ENCODE measurements around the gene SEMA3A. TPM values are rescaled to one million over a fixed set of nuclear protein-coding genes. Genes with fewer than 3 reads are reported as not detected.

The SEMA3A gene
- total and polyA plus RNA-seq, 2 of the 4 experiments (the other 2 are of a cell fraction): 31.2 to 213 TPM

DNA sequence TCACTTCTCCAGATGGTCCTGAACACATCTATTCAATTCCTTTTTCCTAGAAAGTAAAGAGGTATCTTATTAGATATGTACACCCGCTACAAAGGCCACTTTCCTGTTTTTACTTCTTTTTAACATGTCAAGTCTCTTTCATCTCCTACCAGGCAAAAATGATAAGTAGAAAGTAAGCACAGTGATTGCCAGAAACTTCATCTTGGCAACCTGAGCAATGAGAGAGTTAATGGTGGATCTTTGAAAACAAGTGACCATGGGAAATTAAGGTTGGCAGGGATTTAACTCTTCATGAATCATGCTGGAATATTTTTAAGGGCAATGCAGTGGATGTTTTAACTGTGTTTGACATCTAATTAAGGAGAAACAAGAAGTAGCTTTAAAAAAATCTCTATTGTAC, 2.7 kb downstream of the SEMA3A start (continued):
- no peak for TF ChIP-seq MXI1 (IDR thresholded peaks at IDR 0.05; ENCODE audit: borderline replicate concordance, low read depth, low read length)

DNA sequence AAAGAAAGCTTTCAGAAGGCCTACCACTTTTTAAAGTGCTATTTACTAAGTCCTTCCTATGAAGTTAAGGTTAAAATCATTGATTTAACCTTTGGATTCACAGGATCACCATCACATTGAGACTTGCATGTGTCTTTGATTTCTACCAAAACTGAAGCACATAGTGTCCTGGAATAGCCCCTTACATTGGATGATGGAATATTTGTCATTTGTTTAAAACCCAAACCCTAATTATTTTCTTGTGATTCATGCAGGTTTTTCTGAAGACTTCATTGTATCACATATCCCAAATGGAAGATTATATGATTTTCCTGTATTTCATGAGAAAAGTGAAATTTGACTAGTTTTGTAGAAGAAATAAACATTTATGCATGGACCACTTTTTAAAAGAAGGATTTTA, 3.3 kb downstream of the SEMA3A start:
- H4K91ac ChIP-seq (ENCODE audit: insufficient read depth, low read depth, low read length): peak overlapping the region; percentile 25; the same call in 1 of the 2 replicates
- H2BK20ac ChIP-seq (ENCODE audit: low read depth, low read length): 0 out of 2 replicates have a peak overlapping the region, but pooled peaks have one; percentile 11
- H3K27ac ChIP-seq (ENCODE audit: insufficient read depth, low read length): peak overlapping the region; percentile 50; the same call in 1 of the 2 replicates
- no TSS peak for BruUV-seq (replicated peaks)
- CTCF ChIA-PET: no interaction called here
- no peak overlapping the region for H3K4ac ChIP-seq (ENCODE audit: low read depth, low read length)
- peak overlapping the region in 1 of 2 experiments; percentile 45; a peak in 2 of 4 replicates for H4K8ac ChIP-seq (ENCODE audit: low read depth in 2 of 2, low read length in 2 of 2)
- H3K4me2 ChIP-seq (ENCODE audit: low read depth, low read length): peak overlapping the region; percentile 98
- no peaks in the 10 kb centered on the region for H4K20me1 ChIP-seq (ENCODE audit: insufficient read depth, low read length)
- no peaks in the 10 kb centered on the region for H3K36me3 ChIP-seq (ENCODE audit: control insufficient read depth, insufficient read depth, low read length)
- peaks cover 3% of the 10 kb centered on the region for H3K4me1 ChIP-seq (ENCODE audit: control insufficient read depth, insufficient read depth, low read length)
- no peak overlapping the region for H2AK9ac ChIP-seq (replicated peaks; ENCODE audit: low read depth, low read length, poor library complexity)
- peak overlapping the region; percentile 84 for H3K4me3 ChIP-seq (ENCODE audit: insufficient read depth, low read depth, low read length)
- POLR2A ChIA-PET (ENCODE audit: unreplicated experiment): interaction anchor here (1.1 kb wide), 1 partner anchor 10 kb away, joined by 4 read pairs; no protein-coding TSS in a partner anchor
- H2BK120ac ChIP-seq (ENCODE audit: low read depth, low read length): 0 out of 2 replicates have a peak overlapping the region, but pooled peaks have one; percentile 13
- peak overlapping the region; percentile 71; the same call in 1 of the 2 replicates for H4K5ac ChIP-seq (ENCODE audit: low read depth, low read length)
- no peak overlapping the region for H3K56ac ChIP-seq (ENCODE audit: extremely low read depth, insufficient read depth, low read length)
- intact Hi-C loops (cut with micrococcal nuclease) (loop anchor here (5.0 to 10.0 kb wide), 4 partner anchors 104 to 534 kb away; no protein-coding TSS in a partner anchor), dilution Hi-C loops (cut with HindIII; ENCODE audit: low sequenced_read_pairs, unreplicated experiment) (no loop called here), in situ Hi-C loops (cut with MboI; ENCODE audit: low sequenced_read_pairs) (loop anchor here (10.0 kb wide), 2 partner anchors 206 to 834 kb away; no protein-coding TSS in a partner anchor)
- DNase-seq (peak; percentile 43), ATAC-seq (ENCODE audit: low read depth) (no peak)
- no peak overlapping the region; the same call in 2 of the 3 replicates for H2BK15ac ChIP-seq (ENCODE audit: low read depth, low read length)
- peak overlapping the region; percentile 77; the same call in 1 of the 2 replicates for H3K18ac ChIP-seq (ENCODE audit: low read depth, low read length)
- H3K9me3 ChIP-seq (ENCODE audit: control insufficient read depth, insufficient read depth, low read length): no peaks in the 10 kb centered on the region
- no peaks in the 10 kb centered on the region for H3K27me3 ChIP-seq (ENCODE audit: control insufficient read depth, insufficient read depth, low read length)
- no peak overlapping the region for H2AFZ ChIP-seq (replicated peaks; ENCODE audit: low read length, poor library complexity)
- H2AK5ac ChIP-seq (ENCODE audit: low read depth, low read length): no peak overlapping the region; the same call in 1 of the 2 replicates
- H3K9ac ChIP-seq (ENCODE audit: low read depth, low read length): peak overlapping the region; percentile 80; the same call in 1 of the 2 replicates
- H3K79me1 ChIP-seq (ENCODE audit: low read depth in 1 of 2, low read length in 2 of 2): peaks cover 3 to 4% of the 10 kb centered on the region in 2 experiments; a peak in 2 of 4 replicates
- peaks cover 3% of the 10 kb centered on the region; the same call in 1 of the 2 replicates for H3K9me1 ChIP-seq (ENCODE audit: insufficient read depth, low read length)
- no peak overlapping the region for H3K14ac ChIP-seq (replicated peaks; ENCODE audit: low read depth, low read length)
- H3K23ac ChIP-seq (ENCODE audit: low read depth, low read length): peak overlapping the region; percentile 32; the same call in 1 of the 2 replicates
- H2BK5ac ChIP-seq (ENCODE audit: low read depth, low read length, poor library complexity, severe bottlenecking): peak overlapping the region; percentile 88
- TF ChIP-seq SMC3 (IDR thresholded peaks at IDR 0.05; ENCODE audit: low read depth, low read length) (no peak), BHLHE40 (IDR thresholded peaks at IDR 0.05; ENCODE audit: low read depth, low read length) (no peak), RFX5 (IDR thresholded peaks at IDR 0.05; ENCODE audit: low read depth, low read length) (no peak), POLR2A (IDR thresholded peaks at IDR 0.05; ENCODE audit: low read depth, low read length) (no peak), RAD21 (IDR thresholded peaks at IDR 0.05; ENCODE audit: low read length) (no peak), CEBPB (IDR thresholded peaks at IDR 0.05; ENCODE audit: low read depth, low read length) (no peak), MAZ (IDR thresholded peaks at IDR 0.05; ENCODE audit: borderline replicate concordance, low read depth, low read length) (no peak), CHD1 (IDR thresholded peaks at IDR 0.05; ENCODE audit: low read depth, low read length) (no peak), MXI1 (IDR thresholded peaks at IDR 0.05; ENCODE audit: borderline replicate concordance, low read depth, low read length) (no peak), MAFK (IDR thresholded peaks at IDR 0.05; ENCODE audit: low read depth, low read length) (no peak), NFE2L2 (IDR thresholded peaks at IDR 0.05; ENCODE audit: low read depth, low read length) (no peak)
- TF ChIP-seq, protein P1, sequence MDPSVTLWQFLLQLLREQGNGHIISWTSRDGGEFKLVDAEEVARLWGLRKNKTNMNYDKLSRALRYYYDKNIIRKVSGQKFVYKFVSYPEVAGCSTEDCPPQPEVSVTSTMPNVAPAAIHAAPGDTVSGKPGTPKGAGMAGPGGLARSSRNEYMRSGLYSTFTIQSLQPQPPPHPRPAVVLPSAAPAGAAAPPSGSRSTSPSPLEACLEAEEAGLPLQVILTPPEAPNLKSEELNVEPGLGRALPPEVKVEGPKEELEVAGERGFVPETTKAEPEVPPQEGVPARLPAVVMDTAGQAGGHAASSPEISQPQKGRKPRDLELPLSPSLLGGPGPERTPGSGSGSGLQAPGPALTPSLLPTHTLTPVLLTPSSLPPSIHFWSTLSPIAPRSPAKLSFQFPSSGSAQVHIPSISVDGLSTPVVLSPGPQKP (IDR thresholded peaks at IDR 0.05; ENCODE audit: borderline replicate concordance, low read depth, low read length): no peak
- TF ChIP-seq, protein P2, sequence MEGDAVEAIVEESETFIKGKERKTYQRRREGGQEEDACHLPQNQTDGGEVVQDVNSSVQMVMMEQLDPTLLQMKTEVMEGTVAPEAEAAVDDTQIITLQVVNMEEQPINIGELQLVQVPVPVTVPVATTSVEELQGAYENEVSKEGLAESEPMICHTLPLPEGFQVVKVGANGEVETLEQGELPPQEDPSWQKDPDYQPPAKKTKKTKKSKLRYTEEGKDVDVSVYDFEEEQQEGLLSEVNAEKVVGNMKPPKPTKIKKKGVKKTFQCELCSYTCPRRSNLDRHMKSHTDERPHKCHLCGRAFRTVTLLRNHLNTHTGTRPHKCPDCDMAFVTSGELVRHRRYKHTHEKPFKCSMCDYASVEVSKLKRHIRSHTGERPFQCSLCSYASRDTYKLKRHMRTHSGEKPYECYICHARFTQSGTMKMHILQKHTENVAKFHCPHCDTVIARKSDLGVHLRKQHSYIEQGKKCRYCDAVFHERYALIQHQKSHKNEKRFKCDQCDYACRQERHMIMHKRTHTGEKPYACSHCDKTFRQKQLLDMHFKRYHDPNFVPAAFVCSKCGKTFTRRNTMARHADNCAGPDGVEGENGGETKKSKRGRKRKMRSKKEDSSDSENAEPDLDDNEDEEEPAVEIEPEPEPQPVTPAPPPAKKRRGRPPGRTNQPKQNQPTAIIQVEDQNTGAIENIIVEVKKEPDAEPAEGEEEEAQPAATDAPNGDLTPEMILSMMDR (conservative IDR thresholded peaks at IDR 0.05; ENCODE audit: low read depth, low read length): no peak
